HL-60 (cell line): ENCODE data around the gene UFC1.

Experiments used
- CTCF ChIP-seq: IDR thresholded peaks from one replicate; pipeline ENCODE4 v1.5.1; 2011; ENCODE audit warnings: low read length, control low read depth, inconsistent platforms; ENCODE audit not compliant: insufficient read depth
- GABPA ChIP-seq: IDR thresholded peaks from 2 replicates; pipeline ENCODE4 v1.6.1; 2012; ENCODE audit warnings: low read depth
- POLR2AphosphoS5 ChIP-seq: IDR thresholded peaks from 2 replicates; pipeline ENCODE4 v1.6.1; 2012; ENCODE audit warnings: low read depth
- REST ChIP-seq: IDR thresholded peaks from 2 replicates; pipeline ENCODE4 v1.6.1; 2012; ENCODE audit warnings: low read depth; ENCODE audit not compliant: insufficient replicate concordance
- SPI1 ChIP-seq: IDR thresholded peaks from 2 replicates; pipeline ENCODE4 v1.6.1; 2012; ENCODE audit warnings: low read depth, mild to moderate bottlenecking, borderline replicate concordance

- TF ChIP-seq CTCF (no peak), SPI1 (peak; percentile 34; the same call in 1 of the 2 replicates), REST (no peak), POLR2AphosphoS5 (peak; percentile 66), GABPA (no peak)
Measured at GRCh38 chr1:161185282-161185682, 31.5 kb downstream of the UFC1 start.
